ENCODE results near the gene KLC1.
"Not testable (repeated sequence)": the region's sequence is repeated elsewhere in the genome, so short reads cannot be mapped to it uniquely, and the experiment has no call there.

Gene KLC1

DNA sequence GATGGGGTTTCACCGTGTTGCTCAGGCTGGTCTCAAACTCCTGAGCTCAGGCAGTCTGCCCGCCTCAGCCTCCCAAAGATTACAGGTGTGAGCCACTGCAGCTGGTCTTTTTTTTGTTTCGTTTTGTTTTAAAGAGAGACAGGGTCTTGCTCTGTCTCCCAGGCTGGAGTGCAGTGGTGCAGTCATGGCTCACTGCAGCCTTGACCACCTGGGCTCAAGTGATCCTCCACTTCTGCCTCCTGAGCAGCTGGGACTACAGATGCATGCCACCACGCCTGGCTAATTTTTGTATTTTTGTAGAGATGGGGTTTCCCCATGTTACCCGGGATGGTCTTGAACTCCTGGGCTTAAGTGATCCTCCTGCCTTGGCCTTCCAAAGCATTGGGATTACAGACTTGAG is 62.6 kb downstream of the KLC1 start:
- not testable (repeated sequence) for DNase-seq (ENCODE audit: low read depth)

GRCh38 chr14:103692159-103692558 is 63.1 kb downstream of the KLC1 start:
- no peak for DNase-seq (ENCODE audit: low read depth)

DNA sequence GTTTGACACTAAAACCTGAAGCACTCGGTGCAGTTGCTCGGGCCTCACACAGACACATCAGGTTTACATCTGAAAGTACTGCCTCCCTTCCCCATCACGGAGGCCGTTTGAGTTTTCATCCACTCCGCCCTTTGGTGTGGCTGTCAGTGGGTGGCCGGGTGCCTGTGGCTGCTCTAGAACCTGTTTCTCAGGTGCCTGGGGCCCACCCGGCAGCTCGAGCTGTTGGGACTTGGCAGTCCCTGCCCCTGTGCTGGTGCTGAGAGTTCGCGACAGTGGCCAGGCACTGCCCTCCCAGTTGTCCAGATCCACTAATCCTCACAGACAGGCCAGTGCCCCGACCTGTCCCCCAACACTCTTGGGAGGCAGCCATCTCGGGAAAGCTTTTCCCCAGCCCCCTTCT is 63.9 kb downstream of the KLC1 start:
- no peak for DNase-seq (ENCODE audit: low read depth)

GRCh38 chr14:103693515-103693914 is 64.5 kb downstream of the KLC1 start:
- DNase-seq (ENCODE audit: low read depth) = no peak

DNA sequence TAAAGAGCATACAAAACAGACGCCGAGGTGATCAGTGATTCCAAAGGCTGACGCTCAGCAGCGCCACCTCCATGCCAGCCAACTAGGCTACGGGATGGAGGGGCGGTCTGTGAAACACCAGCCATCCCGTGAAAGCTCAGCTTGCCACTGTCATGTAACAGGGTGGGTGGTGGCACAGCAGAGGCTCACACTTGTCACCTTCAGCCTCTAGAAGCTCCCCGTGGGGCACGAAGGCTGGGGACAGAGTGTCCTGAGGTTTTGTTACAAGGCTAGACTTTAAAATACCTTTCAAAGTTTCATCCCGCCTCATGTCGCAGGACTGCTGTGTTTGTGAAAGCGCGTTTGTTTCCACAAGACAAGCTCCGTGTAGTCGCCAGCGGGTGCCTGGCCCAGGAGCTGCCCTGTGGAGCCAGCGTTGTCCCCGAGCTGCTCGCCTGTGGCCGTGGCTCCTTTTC is 65.6 kb downstream of the KLC1 start:
- DNase-seq (ENCODE audit: low read depth) = no peak

- DNase-seq (ENCODE audit: low read depth) = no peak
Observed at GRCh38 chr14:103695296-103696069, 66.5 kb downstream of the KLC1 start.

DNA sequence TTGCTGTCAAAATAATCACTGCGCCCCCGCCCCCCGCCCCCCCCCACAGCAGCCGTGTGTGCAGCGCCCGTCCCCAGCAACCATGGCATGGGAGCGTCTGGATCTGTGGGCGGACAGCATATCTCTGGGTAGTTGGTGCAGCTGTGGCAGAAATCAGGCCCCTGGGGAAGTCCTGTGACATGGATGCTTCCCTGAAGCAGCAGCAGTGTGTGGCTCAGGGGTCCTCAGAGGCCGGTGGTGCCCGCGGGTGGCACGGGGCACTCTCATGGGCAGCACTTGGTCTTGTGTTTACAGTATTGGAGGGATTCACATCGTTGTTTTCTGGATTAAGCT is 67.0 kb downstream of the KLC1 start:
- DNase-seq (ENCODE audit: low read depth) = no peak

DNA sequence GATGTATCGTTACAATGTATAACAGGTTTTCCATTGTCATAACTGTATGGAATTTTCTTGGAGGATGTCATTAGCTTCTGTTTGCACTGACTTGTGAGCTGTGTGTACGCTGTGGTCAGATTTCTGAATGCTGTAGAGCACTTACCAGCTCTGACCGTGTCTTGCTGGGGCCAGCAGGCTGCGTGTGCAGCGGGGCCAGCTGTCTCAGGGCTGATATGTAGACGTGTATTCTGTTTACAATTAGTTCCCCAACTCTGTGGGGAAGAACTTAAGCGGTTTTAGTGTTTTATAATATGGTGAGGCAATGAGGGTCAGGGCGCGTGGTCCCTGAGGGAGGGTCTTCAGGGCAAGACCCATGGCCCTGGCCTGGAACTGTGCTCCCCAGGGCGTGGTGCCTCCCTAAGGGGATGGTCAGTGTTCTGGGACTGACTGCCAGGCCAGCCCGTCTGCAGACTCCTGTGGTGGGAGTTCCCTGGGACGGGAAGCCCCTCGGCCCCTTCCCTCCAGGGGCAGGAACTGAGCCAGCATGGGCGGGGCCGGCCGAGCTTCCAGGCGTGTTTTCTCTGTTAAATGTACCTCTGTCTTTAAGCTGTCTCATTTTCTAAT is 67.6 kb downstream of the KLC1 start:
- no peak for DNase-seq (ENCODE audit: low read depth)

- no peak for DNase-seq (ENCODE audit: low read depth)
Observed at GRCh38 chr14:103697206-103697602, 68.2 kb downstream of the KLC1 start.

DNA sequence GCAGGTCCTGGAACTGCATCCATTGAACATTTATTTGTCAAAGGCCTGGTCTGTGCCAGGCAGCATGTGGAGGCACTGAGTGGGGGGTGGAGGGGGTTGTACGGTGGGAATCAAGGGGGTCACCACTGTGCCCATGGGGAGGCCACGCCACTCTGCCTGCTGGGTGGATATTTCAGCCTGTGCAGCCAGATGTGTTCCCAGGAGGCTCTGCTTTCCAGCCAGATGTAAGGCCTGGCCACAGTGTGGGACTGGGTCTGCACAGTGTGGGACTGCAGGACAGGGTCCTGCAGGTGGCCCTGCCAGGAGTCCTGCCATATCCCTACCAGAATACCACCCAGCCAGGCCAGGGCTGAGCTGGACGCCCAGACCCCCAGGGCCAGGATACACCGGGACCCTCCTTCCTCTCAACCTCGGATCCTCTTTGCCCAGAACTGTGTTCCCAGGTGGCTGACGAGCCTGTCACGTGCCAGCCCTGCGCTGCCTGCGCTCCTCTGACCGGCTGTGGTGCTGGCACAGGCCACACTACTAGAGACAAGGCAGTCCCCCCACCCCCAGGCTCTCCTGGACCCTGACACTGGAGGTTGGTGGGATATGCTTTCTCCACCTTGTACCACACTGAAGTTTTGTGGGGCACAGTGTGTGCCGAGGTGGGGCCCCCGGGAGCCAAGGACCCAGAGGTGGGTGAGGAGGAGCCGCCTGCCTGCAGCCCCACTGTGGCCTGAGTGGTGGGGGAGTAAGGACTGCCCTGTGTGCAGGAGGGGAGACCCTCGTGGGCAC is 68.8 kb downstream of the KLC1 start:
- DNase-seq (ENCODE audit: low read depth) = no peak

- DNase-seq (ENCODE audit: low read depth) = no peak
Observed at GRCh38 chr14:103698380-103699260, 69.6 kb downstream of the KLC1 start.

DNA sequence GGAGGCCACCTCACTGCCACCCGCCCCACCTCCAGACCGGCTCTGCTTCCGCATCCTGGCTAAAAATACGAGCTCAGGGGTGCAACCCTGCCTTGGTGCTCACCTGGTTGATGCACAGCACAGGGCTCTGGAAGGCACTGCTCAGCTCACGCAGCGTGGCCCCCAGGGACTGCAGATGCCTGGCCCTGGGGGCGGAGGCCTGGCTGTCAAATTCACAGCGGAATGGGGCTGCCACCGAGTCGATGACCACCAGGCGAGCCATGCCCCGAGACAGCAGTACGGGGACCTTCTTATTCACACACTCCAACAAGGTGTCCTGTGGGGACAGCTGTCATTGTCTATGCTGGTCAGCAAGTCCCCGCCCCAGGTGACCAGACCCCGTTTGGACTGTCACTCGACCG is 70.2 kb downstream of the KLC1 start:
- no peak for DNase-seq (ENCODE audit: low read depth)

DNA sequence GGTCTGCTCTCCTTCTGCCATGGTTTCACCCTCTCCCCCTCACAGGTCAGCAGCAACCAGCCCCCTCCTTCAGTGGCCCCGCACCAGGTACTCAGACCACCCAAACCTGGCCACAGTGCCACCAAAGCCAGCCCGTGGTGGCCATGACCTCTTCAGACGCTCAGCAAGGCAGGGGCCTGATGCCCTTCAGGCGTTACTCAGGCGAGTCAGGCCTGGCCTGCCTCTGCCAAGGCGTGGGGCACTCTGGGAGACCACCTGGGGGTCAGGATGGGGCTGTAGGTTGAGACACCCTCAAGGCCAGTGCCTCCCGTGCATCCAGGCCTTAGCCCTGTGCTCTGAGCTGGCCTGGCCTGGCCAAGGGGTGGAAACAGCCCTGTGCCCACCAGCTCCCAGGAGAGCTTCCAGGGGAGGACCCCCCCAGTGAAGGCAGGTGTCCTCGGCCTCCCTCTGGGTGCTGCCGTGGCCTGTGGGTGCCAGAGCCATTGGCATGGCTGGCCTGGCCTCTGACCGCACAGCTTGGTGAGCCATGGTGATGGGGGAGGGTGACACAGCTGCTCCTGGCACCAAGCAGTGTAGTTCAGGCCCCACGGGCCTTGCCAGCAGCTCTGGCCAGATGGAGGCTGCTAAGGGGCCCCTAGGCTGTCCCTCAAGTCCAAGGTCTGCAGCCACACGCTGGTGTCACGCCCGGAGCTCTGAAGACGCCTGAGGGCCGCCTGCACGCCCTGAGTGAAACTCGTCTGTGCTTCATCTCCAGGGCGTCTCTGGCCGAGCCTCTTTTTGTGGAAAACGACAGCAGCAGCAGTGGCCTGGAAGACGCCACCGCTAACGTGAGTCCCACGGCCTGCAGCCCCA is 71.1 kb downstream of the KLC1 start:
- DNase-seq (ENCODE audit: low read depth) = no peak

GRCh38 chr14:103700753-103701490 is 71.9 kb downstream of the KLC1 start:
- no peak for DNase-seq (ENCODE audit: low read depth)

DNA sequence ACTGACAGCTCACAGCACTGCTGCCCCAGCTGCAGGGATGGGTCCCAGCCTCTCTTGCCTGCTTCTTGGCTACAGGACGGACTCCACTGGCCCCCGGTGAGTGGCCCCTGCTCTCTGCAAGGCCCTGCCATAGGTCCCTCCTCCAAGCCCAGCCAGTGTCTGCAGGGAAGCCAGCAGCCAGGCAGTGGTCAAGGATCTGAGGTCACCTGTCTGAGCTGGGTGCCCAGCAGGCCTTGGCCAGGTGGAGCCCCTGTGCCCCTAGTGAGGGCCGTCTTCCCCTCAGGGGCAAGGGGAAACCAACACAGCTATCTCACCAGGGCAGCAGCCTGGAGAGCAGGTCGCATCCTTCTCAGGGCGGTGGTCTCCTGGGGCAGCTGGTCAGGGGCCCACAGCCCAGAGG is 73.1 kb downstream of the KLC1 start:
- DNase-seq (ENCODE audit: low read depth) = no peak

- no peak for DNase-seq (ENCODE audit: low read depth)
Observed at GRCh38 chr14:103702497-103703432, 73.8 kb downstream of the KLC1 start.

DNA sequence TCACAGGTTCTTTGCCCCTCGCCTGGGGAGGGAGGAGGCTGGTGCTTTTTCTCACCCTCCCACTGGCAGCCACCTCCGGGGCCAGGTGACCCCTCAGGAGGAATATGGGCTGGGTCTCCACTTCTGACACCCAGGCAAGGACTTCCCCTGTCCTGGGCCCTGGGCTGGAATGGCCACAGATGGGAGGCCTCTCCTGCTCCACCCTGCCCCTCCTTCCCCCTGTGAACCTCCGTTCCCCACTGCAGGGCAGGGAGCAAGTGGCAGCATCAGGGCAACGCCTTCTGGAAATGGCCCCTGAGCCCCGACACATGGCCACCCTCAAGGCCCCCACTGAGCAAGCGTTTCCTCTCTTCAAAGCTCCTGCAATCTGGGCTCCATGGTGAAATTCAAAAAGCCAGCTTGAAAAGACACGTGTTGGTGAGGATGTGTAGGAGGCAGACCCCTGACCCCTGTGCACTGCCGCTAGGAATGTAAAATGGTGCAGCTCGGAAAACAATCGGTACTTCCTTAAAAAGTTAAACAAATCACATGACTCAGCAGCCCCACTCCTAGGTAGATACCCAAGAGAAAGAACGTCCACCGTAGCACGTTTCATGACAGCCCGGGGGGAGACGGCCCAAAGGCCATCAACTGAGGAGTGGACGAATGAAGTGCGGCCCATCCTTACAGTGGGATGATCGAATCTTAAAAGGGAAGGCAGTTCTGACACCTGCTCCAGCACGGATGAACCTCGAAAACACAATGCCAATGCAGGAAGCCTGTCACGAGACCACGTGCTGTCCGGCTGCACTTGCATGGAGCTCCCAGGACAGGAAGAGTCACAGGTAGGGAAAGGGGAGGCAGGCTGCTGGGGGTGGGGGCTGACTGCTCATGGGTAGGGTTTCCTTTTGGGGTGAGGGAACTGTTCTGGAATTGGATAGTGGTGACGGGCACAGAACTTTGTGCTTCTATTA is 74.7 kb downstream of the KLC1 start:
- DNase-seq (ENCODE audit: low read depth) = no peak

DNA sequence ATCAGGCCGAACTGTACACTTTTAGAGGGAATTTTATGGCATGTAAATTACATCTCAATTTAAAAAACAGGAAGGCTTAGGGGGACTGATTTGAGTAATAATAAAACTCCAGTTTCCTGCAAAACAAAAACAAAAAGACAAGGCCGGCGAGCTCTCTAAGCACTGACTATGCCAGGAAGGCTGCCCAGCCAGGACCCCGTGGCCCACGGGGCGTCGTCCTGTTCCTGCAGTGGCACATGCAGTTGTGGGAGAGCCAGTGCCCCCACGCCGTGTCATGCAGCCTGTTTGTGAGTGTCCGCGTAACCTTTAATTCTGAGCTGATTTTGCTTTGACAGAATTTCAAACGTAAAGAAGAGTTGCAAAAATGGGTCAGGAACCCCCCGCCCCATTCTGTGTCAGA is 75.7 kb downstream of the KLC1 start:
- DNase-seq (ENCODE audit: low read depth) = no peak

Data from HS-27A (cell line).